B cell (primary cell): ENCODE measurements around the gene COLEC12. TPM values are rescaled to one million over a fixed set of nuclear protein-coding genes. Genes with fewer than 3 reads are reported as not detected.
"Not testable (repeated sequence)": the region's sequence is repeated elsewhere in the genome, so short reads cannot be mapped to it uniquely, and the experiment has no call there.

Experiments
- ATAC-seq: fragments of 200-7000 bp; cut with Tn5 transposase; one replicate; pipeline ENCODE4 v1.10.0; 2021; ENCODE audit warnings: low read depth, mild to moderate bottlenecking, moderate number of reproducible peaks, moderate library complexity
- CTCF ChIA-PET: fragments of 350-600 bp; sonication (Branson Sonifier 250); formaldehyde crosslinking; loops from one replicate; lab custom pipeline; 2021; ENCODE audit warnings: antibody characterized with exemption, inconsistent platforms; lab: Charles Lee
- POLR2A ChIA-PET: fragments of 350-600 bp; sonication (Branson Sonifier 250); formaldehyde crosslinking; loops from one replicate; lab custom pipeline; 2021; ENCODE audit warnings: antibody characterized with exemption; lab: Charles Lee
- DNase-seq: peaks from one replicate; pipeline ENCODE4 v3.0.0; 2013
- H2AFZ ChIP-seq: 2 replicates; pipeline ENCODE4 v1.6.1; 2012; ENCODE audit warnings: mild to moderate bottlenecking, low read depth, low read length; ENCODE audit not compliant: insufficient read depth, poor library complexity, severe bottlenecking
- H3K27ac ChIP-seq, 2 donors: 1 replicate in 1 of 2; 2 replicates in 1 of 2; pipeline ENCODE4 v1.5.1; 2012 to 2013; ENCODE audit warnings: low read length in 2 of 2, mild to moderate bottlenecking in 2 of 2, moderate library complexity in 1 of 2
- H3K27me3 ChIP-seq, 4 experiments: fragments of 200-600 bp in 1 of 4; sonication (generic) in 1 of 4; replicated peaks in 1 of 4; 1 replicate in 2 of 4; 2 replicates in 2 of 4; pipeline versions ENCODE4 v1.6.1 to v1.7.0; 2013 to 2016; ENCODE audit warnings: low read length in 3 of 4, mild to moderate bottlenecking in 2 of 4, mixed read lengths in 1 of 4, moderate library complexity in 1 of 4; ENCODE audit not compliant: insufficient read depth in 4 of 4, control insufficient read depth in 3 of 4; ENCODE audit errors: control extremely low read depth in 1 of 4
- H3K36me3 ChIP-seq, 2 experiments: replicated peaks in 1 of 2; 1 replicate in 1 of 2; 2 replicates in 1 of 2; pipeline versions ENCODE4 v1.6.1 to v1.7.1; 2013; ENCODE audit warnings: low read length in 1 of 2; ENCODE audit not compliant: insufficient read depth in 2 of 2, control insufficient read depth in 1 of 2; ENCODE audit errors: control extremely low read depth in 1 of 2, extremely low read depth in 1 of 2
- H3K4me1 ChIP-seq, 2 donors: fragments of 200-600 bp in 1 of 2; sonication (generic) in 1 of 2; 1 replicate in 1 of 2; 2 replicates in 1 of 2; pipeline versions ENCODE4 v1.5.1 to v1.6.1; 2013 to 2017; ENCODE audit warnings: low read length in 2 of 2; ENCODE audit not compliant: control insufficient read depth in 2 of 2, insufficient read depth in 2 of 2
- H3K4me2 ChIP-seq: replicated peaks from 2 replicates; pipeline ENCODE3; 2012; ENCODE audit warnings: mild to moderate bottlenecking, low read depth, low read length; ENCODE audit not compliant: poor library complexity, severe bottlenecking
- H3K4me3 ChIP-seq, 5 experiments: fragments of 200-600 bp in 1 of 5; sonication (generic) in 1 of 5; 1 replicate in 3 of 5; 2 replicates in 2 of 5; pipeline versions ENCODE4 v1.5.1 to v1.7.0; 2011 to 2016; ENCODE audit warnings: low read length in 4 of 5, mild to moderate bottlenecking in 4 of 5, low read depth in 2 of 5, control low read depth in 1 of 5, moderate library complexity in 1 of 5; ENCODE audit not compliant: insufficient read depth in 1 of 5; ENCODE audit errors: control extremely low read depth in 1 of 5, extremely low read depth in 1 of 5
- H3K79me2 ChIP-seq: fragments of 200-600 bp; sonication (generic); one replicate; pipeline ENCODE4 v1.6.0; 2016; ENCODE audit warnings: low read length; ENCODE audit not compliant: control insufficient read depth, insufficient read depth
- H3K9ac ChIP-seq: fragments of 200-600 bp; sonication (generic); 2 replicates; pipeline ENCODE4 v1.6.1; 2017; ENCODE audit warnings: mild to moderate bottlenecking, low read length, moderate library complexity
- H3K9me3 ChIP-seq, 3 donors: one replicate each; pipeline versions ENCODE4 v1.6.1 to v1.7.1; 2013; ENCODE audit warnings: low read length in 2 of 3; ENCODE audit not compliant: control insufficient read depth in 2 of 3, insufficient read depth in 1 of 3; ENCODE audit errors: control extremely low read depth in 1 of 3
- H4K20me1 ChIP-seq: 2 replicates; pipeline ENCODE4 v1.6.0; 2012; ENCODE audit warnings: mild to moderate bottlenecking, low read length; ENCODE audit not compliant: insufficient read depth, control insufficient read depth, poor library complexity, severe bottlenecking
- H3K27ac Mint-ChIP-seq: one replicate; pipeline ENCODE4 v1.8.0; 2021; ENCODE audit warnings: mixed read lengths
- H3K27me3 Mint-ChIP-seq: one replicate; pipeline ENCODE4 v1.8.0; 2021; ENCODE audit warnings: mixed read lengths
- H3K4me1 Mint-ChIP-seq: one replicate; pipeline ENCODE4 v1.8.0; 2021; ENCODE audit warnings: mixed read lengths
- H3K4me3 Mint-ChIP-seq: one replicate; pipeline ENCODE4 v1.8.0; 2021; ENCODE audit warnings: mixed read lengths
- H3K9me3 Mint-ChIP-seq: one replicate; pipeline ENCODE4 v1.8.0; 2022; ENCODE audit warnings: mixed read lengths; ENCODE audit not compliant: insufficient read depth
- EZH2 ChIP-seq: IDR thresholded peaks from 2 replicates; pipeline ENCODE4 v1.6.1; 2012; ENCODE audit warnings: borderline replicate concordance, low read depth, mild to moderate bottlenecking, moderate library complexity, low read length; ENCODE audit not compliant: insufficient read depth, poor library complexity, severe bottlenecking
- WGBS: methylation state at CpG from one replicate; pipeline ENCODE4 v1.1.5; 2013; ENCODE audit warnings: missing lambda C conversion rate; ENCODE audit not compliant: insufficient coverage; 5-methylcytosine and 5-hydroxymethylcytosine counted together
- intact Hi-C: fragments of 100-400 bp; cut with micrococcal nuclease; formaldehyde crosslinking; loops from one replicate; pipeline ENCODE4 v1.10.0; 2022
- polyA plus RNA-seq: library from polyadenylated mRNA; depleted of rRNA; stranded (reverse); fragments of >200 nt; gene quantifications from 2 replicates; pipeline ENCODE4 v1.2.3, GENCODE V29; 2012
- total RNA-seq, 2 donors: library from RNA; stranded (reverse); fragments of 120-200 nt in 1 of 2; gene quantifications; 1 replicate in 1 of 2; 2 replicates in 1 of 2; pipeline versions ENCODE4 v1.2.3 to v1.2.4, GENCODE V29; 2013 to 2022
- TF ChIP-seq, protein P1 (sequence below): fragments of 200-600 bp; IDR thresholded peaks from one replicate; pipeline ENCODE4 v1.8.0; 2022; ENCODE audit warnings: antibody characterized with exemption, mild to moderate bottlenecking

COLEC12 gene
- total and polyA plus RNA-seq, 2 donors (not counting 1 experiment from before 2014, with no cell fraction given) = not detected

DNA sequence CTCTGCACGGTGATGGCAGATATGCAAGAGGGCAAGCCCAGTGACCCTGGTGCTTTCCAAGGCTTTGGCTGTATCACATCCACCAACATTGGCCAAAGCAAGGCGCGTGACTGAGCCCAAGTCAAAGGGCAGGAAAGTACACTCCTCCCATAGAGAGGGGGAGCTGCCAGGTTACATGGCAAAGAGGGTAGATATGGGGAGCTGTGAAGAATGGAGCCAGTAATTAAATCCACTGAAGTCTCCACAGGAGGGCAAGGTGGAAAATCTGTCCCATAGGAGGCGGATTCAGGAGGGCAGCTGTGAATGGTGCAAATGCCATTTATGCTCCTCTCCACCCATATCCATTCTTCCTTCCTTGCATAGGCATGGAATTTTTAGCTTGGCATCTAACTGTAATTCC lies 188.1 kb downstream of the COLEC12 start:
- POLR2A ChIA-PET = no interaction called here
- 86% methylated on average over 1 of the region's 4 CpGs for WGBS
- H3K4me2 ChIP-seq = no peak overlapping the region

DNA sequence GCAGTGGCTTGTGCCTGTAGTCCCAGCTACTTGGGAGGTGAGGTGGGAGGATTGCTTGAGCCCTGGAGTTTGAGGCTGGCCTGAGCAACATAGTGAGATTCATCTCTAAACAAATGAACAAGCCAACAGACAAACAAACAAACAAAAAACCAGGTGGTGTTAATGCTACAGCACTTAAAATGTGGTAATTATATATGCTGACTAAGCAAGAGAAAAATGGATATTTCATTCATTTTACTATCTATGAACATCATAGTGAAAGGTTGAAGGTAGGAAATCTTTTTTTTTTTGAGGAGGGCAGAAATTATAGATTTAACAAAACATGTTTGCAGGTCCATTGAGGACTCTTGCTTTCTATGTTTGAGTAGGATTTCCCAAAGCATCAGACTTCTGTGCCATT lies 190.5 kb downstream of the COLEC12 start:
- no peak overlapping the region for H3K27ac ChIP-seq
- no peak for DNase-seq
- no peaks in the 10 kb centered on the region for H3K9me3 ChIP-seq
- ChIA-PET POLR2A (no interaction called here), CTCF (no interaction called here)
- H3K9ac ChIP-seq = no peak overlapping the region
- no peaks in the 10 kb centered on the region for H3K79me2 ChIP-seq
- no peak overlapping the region for H3K4me2 ChIP-seq
- H2AFZ ChIP-seq = no peak overlapping the region
- no peaks in the 10 kb centered on the region for H3K4me1 ChIP-seq
- no peaks in the 10 kb centered on the region for H3K36me3 ChIP-seq
- Mint-ChIP-seq H3K27me3 (peaks cover 27% of the 10 kb centered on the region), H3K27ac (no peak overlapping the region), H3K9me3 (no peaks in the 10 kb centered on the region), H3K4me3 (no peak overlapping the region), H3K4me1 (no peaks in the 10 kb centered on the region)
- no peaks in the 10 kb centered on the region for H4K20me1 ChIP-seq
- H3K27me3 ChIP-seq = no peaks in the 10 kb centered on the region
- no peak overlapping the region for H3K4me3 ChIP-seq
- no peak for ATAC-seq
- intact Hi-C loops = no loop called here
- TF ChIP-seq, protein P1, sequence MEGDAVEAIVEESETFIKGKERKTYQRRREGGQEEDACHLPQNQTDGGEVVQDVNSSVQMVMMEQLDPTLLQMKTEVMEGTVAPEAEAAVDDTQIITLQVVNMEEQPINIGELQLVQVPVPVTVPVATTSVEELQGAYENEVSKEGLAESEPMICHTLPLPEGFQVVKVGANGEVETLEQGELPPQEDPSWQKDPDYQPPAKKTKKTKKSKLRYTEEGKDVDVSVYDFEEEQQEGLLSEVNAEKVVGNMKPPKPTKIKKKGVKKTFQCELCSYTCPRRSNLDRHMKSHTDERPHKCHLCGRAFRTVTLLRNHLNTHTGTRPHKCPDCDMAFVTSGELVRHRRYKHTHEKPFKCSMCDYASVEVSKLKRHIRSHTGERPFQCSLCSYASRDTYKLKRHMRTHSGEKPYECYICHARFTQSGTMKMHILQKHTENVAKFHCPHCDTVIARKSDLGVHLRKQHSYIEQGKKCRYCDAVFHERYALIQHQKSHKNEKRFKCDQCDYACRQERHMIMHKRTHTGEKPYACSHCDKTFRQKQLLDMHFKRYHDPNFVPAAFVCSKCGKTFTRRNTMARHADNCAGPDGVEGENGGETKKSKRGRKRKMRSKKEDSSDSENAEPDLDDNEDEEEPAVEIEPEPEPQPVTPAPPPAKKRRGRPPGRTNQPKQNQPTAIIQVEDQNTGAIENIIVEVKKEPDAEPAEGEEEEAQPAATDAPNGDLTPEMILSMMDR = no peak
- TF ChIP-seq EZH2 = no peak

More for the DNA sequence above, 188.1 kb downstream of the COLEC12 start:
- TF ChIP-seq EZH2 = no peak
- TF ChIP-seq, protein P1 = no peak
- no peak overlapping the region for H2AFZ ChIP-seq
- H3K9me3 ChIP-seq = no peaks in the 10 kb centered on the region
- H3K27me3 Mint-ChIP-seq = peaks cover 15% of the 10 kb centered on the region
- H3K9me3 Mint-ChIP-seq = no peaks in the 10 kb centered on the region
- H3K27me3 ChIP-seq = no peaks in the 10 kb centered on the region
- DNase-seq = no peak
- no peaks in the 10 kb centered on the region for H3K79me2 ChIP-seq
- intact Hi-C loops = no loop called here
- no peaks in the 10 kb centered on the region for H3K4me1 ChIP-seq
- no peaks in the 10 kb centered on the region for H3K4me1 Mint-ChIP-seq
- no peak overlapping the region for H3K4me3 Mint-ChIP-seq
- no peak overlapping the region for H3K27ac Mint-ChIP-seq
- H3K9ac ChIP-seq = no peak overlapping the region
- CTCF ChIA-PET = no interaction called here
- H4K20me1 ChIP-seq = no peaks in the 10 kb centered on the region
- H3K27ac ChIP-seq = no peak overlapping the region
- H3K36me3 ChIP-seq = no peaks in the 10 kb centered on the region
- no peak overlapping the region for H3K4me3 ChIP-seq
- ATAC-seq = no peak

DNA sequence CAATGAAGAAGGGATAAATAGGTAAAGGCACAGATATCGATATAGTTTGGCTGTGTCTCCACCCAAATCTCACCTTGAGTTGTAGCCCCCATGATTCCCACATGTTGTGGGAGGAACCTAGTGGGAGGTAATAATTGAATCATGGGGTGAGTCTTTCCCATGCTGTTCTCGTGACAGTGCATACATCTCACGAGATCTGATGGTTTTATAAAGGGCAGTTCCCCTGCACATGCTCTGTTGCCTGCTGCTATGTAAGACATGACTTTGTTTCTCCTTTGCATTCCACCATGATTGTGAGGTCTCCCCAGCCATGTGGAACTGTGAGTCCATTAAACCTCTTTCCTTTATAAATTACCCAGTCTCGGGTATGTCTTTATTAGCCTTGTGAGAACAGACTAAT lies 192.4 kb downstream of the COLEC12 start:
- H3K4me3 Mint-ChIP-seq, H3K27ac Mint-ChIP-seq, H3K79me2 ChIP-seq, intact Hi-C loops, H3K27ac ChIP-seq, H3K9ac ChIP-seq, H3K4me3 ChIP-seq, H3K4me2 ChIP-seq, DNase-seq, CTCF ChIA-PET, H3K36me3 ChIP-seq, H3K4me1 ChIP-seq, H2AFZ ChIP-seq, POLR2A ChIA-PET, ATAC-seq, H3K9me3 Mint-ChIP-seq, H3K4me1 Mint-ChIP-seq, H3K27me3 ChIP-seq, H3K9me3 ChIP-seq, H4K20me1 ChIP-seq: not testable (repeated sequence)
- 84% methylated on average over 2 of the region's 4 CpGs for WGBS
- H3K27me3 Mint-ChIP-seq = peaks cover 30% of the 10 kb centered on the region
